Measurements from ENCODE around the gene MOB3A. TPM values are rescaled to one million over a fixed set of nuclear protein-coding genes. Genes with fewer than 3 reads are reported as not detected.
A peak's percentile ranks its signal among the peaks of the same experiment; 100 is the strongest.
"Not testable (repeated sequence)": the region's sequence is repeated elsewhere in the genome, so short reads cannot be mapped to it uniquely, and the experiment has no call there.

The MOB3A gene
- total RNA-seq, 1 donor from 2014 or later, result 17.5 TPM

- ATAC-seq (peak; percentile 87), DNase-seq (peak; percentile 99)
- intact Hi-C loops (cut with micrococcal nuclease), result no loop called here
Measured at GRCh38 chr19:2041683-2042484, 54.2 kb downstream of the MOB3A start.

GRCh38 chr19:2041433-2041682 lies 54.8 kb downstream of the MOB3A start:
- ATAC-seq (no peak), DNase-seq (no peak)
- intact Hi-C loops (cut with micrococcal nuclease), result no loop called here

GRCh38 chr19:2040647-2041432 lies 55.3 kb downstream of the MOB3A start:
- DNase-seq, result peak; percentile 37
- no peak for ATAC-seq

GRCh38 chr19:2039959-2040646 lies 56.0 kb downstream of the MOB3A start:
- ATAC-seq (no peak), DNase-seq (peak; percentile 43)
- intact Hi-C loops (cut with micrococcal nuclease), result no loop called here

More at GRCh38 chr19:2040647-2041432, 55.3 kb downstream of the MOB3A start:
- intact Hi-C loops (cut with micrococcal nuclease), result no loop called here

- intact Hi-C loops (cut with micrococcal nuclease), result no loop called here
- peak; percentile 57 for DNase-seq
- no peak for ATAC-seq
Measured at GRCh38 chr19:2039089-2039958, 56.8 kb downstream of the MOB3A start.

DNA sequence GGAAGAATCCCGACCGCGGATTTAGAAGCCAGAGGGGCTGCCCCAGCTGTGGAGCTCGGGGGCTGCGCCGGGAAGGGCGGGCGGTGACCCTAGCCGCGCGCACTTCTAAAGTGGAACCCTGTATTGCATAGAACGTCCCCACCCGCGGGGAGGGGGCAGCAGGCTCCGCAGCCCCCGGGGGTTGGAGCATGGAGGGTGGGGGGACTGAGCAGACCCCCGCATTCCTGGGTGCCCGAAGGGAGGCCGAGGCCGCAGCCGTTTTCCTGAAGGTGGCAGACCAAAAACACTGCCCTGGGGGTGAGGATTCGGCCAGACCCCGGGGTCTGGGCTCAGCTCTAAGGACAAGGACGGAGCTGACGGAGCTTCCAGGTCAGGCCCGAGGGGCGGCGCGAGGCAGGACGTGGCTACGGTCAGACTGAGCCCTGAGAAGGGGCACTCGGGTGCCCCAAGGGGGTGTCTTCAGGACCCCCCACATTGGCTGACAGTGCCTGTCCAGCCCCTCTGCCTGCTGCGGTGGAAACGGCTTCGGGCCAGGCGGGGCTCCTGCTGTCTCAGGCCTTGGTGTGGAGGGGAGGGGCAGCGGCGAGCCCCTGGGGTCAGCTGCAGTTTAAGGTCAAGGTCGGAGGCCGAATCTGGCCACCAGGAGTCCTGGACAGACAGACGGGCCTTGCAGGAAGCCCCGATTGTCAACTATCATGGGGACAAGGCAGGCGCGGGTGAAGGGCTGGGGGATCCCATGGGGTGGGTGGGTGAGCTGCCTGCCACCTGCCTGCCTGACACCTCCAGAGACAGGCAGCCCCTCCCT lies 57.6 kb downstream of the MOB3A start:
- ATAC-seq (no peak), DNase-seq (peak; percentile 35)
- intact Hi-C loops (cut with micrococcal nuclease), result no loop called here

GRCh38 chr19:2037651-2038255 lies 58.4 kb downstream of the MOB3A start:
- DNase-seq (peak; percentile 30), ATAC-seq (no peak)
- intact Hi-C loops (cut with micrococcal nuclease), result no loop called here

GRCh38 chr19:2036424-2036823 lies 59.7 kb downstream of the MOB3A start:
- no peak for ATAC-seq
- DNase-seq, result peak; percentile 21
- intact Hi-C loops (cut with micrococcal nuclease), result no loop called here

DNA sequence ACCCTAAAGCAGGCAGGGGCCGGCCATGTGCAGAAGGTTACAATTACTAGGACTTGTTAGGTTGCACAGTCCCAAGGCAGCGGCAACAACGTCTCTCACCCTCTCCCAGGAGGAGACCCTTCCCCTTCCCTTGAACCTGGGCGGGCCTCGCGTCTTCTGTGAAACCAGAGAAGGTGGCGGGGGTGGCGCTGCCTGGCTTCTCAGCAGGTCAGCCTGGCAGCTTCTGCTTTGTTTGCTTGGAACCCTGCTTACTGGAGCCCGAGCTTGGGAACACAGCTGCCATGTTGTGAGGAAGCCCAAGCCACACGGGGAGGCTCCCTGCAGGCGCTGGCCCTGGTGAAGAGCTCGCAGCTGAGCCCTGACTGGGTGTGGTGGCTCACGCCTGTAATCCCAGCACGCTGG lies 60.5 kb downstream of the MOB3A start:
- DNase-seq (peak; percentile 28), ATAC-seq (no peak)
- intact Hi-C loops (cut with micrococcal nuclease), result no loop called here

- intact Hi-C loops (cut with micrococcal nuclease), result no loop called here
- DNase-seq, result peak; percentile 47
Measured at GRCh38 chr19:2034729-2035589, 61.2 kb downstream of the MOB3A start.

GRCh38 chr19:2034253-2034652 lies 61.9 kb downstream of the MOB3A start:
- DNase-seq, result peak; percentile 12
- ATAC-seq; intact Hi-C loops (cut with micrococcal nuclease): not testable (repeated sequence)

More at GRCh38 chr19:2034729-2035589, 61.2 kb downstream of the MOB3A start:
- no peak for ATAC-seq

DNA sequence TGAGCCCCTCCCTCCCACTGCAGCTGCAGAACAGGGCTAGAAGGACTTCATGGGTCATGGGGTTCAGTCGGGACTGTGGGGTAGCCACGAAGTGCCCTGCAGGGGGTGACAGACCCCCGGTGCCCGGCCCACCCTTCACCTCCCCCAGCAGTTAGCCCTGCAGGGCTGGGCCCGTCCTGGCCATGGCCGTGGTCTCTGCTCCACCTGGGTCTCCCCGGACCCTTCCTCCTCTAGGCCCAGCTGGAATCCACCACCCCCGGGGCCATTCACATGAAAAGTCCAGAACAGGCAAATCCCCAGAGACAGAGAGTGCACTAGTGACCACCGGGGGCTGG lies 62.3 kb downstream of the MOB3A start:
- DNase-seq (peak; percentile 23), ATAC-seq (no peak)
- intact Hi-C loops (cut with micrococcal nuclease), result no loop called here

GRCh38 chr19:2033115-2033824 lies 62.9 kb downstream of the MOB3A start:
- DNase-seq, result no peak
- no peak for ATAC-seq
- intact Hi-C loops (cut with micrococcal nuclease), result no loop called here

GRCh38 chr19:2032296-2032941 lies 63.7 kb downstream of the MOB3A start:
- peak; percentile 95 for ATAC-seq
- intact Hi-C loops (cut with micrococcal nuclease), result no loop called here
- DNase-seq, result peak; percentile 96

GRCh38 chr19:2027361-2027760 lies 68.8 kb downstream of the MOB3A start:
- intact Hi-C loops (cut with micrococcal nuclease), result no loop called here
- ATAC-seq, result no peak
- no peak for DNase-seq

DNA sequence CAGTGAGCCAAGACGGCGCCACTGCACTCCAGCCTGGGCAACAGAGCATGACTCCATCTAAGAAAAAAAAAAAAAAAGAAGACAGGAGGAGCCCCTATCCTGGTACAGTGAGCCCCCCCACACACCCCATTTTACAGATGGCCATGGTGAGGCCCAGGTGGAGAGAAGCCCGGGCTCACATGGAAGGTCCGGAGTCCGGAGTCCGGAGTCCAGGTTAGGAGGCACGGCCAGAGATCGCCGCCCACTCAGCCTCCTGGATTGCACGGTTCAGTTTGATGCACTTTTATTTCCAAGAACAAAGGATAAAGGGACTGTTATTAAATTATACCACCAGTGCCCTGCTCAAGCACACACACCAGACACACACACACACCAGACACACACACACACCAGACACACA lies 69.4 kb downstream of the MOB3A start:
- intact Hi-C loops (cut with micrococcal nuclease), result no loop called here
- ATAC-seq (no peak), DNase-seq (no peak)
